Colonic mucosa (tissue), 4 donors: ENCODE data around the gene STK32A. TPM values are rescaled to one million over a fixed set of nuclear protein-coding genes. Genes with fewer than 3 reads are reported as not detected.

ENCODE experiments used
- DNase-seq: peaks from one replicate; pipeline ENCODE4 v3.0.0-alpha.2; 2020
- H3K27ac ChIP-seq: fragments of 200-600 bp; one replicate; pipeline ENCODE4 v1.8.0; 2021
- H3K27me3 ChIP-seq: fragments of 200-600 bp; one replicate; pipeline ENCODE4 v1.8.0; 2021
- H3K36me3 ChIP-seq: fragments of 200-600 bp; one replicate; pipeline ENCODE4 v1.8.0; 2021
- H3K4me1 ChIP-seq: fragments of 200-600 bp; one replicate; pipeline ENCODE4 v1.8.0; 2021; ENCODE audit warnings: mild to moderate bottlenecking
- H3K4me3 ChIP-seq: fragments of 200-600 bp; one replicate; pipeline ENCODE4 v1.8.0; 2021
- H3K9ac ChIP-seq, 2 donors: one replicate each; pipeline ENCODE4 v1.7.0; 2013; ENCODE audit warnings: control low read depth in 2 of 2, low read depth in 2 of 2, low read length in 2 of 2
- H3K9me3 ChIP-seq: fragments of 200-600 bp; one replicate; pipeline ENCODE4 v1.8.0; 2021
- CTCF ChIP-seq: fragments of 200-600 bp; IDR thresholded peaks from one replicate; pipeline ENCODE4 v1.8.0; 2022; ENCODE audit warnings: antibody characterized with exemption, mild to moderate bottlenecking
- intact Hi-C: fragments of 100-400 bp; cut with DNase I; formaldehyde crosslinking; loops from one replicate; pipeline ENCODE4 v1.14.1; 2022
- total RNA-seq, 2 donors: library from RNA; stranded (reverse); fragmentation: NEBNext Ultra II Directional in 1 of 2; extraction: Animal tissue kit (Norgen Biotek cat#: 25700) in 1 of 2; gene quantifications; one replicate each; pipeline ENCODE4 v1.2.1, GENCODE V29; 2021
- donor health status: healthy.
- donor health status: DM: no; HTN: no; CAD: no.
- donor health status: DM: no; HTN: no; CAD: no.

STK32A gene
- total RNA-seq, 2 donors from 2014 or later: 0.10 to 0.77 TPM

- no peak for DNase-seq
- Histone ChIP-seq H3K27ac (no peak overlapping the region), H3K36me3 (no peaks in the 10 kb centered on the region), H3K9ac (no peak overlapping the region), H3K9me3 (no peaks in the 10 kb centered on the region), H3K4me3 (no peak overlapping the region), H3K4me1 (peaks cover 4% of the 10 kb centered on the region), H3K27me3 (no peaks in the 10 kb centered on the region)
- TF ChIP-seq CTCF: no peak
- intact Hi-C loops: no loop called here
Observed at GRCh38 chr5:147434049-147434448, 199.2 kb downstream of the STK32A start.

GRCh38 chr5:147436596-147436995, 201.8 kb downstream of the STK32A start:
- TF ChIP-seq CTCF: no peak
- Histone ChIP-seq H3K4me1 (peaks cover 4% of the 10 kb centered on the region), H3K4me3 (no peak overlapping the region), H3K27me3 (no peaks in the 10 kb centered on the region), H3K9me3 (no peaks in the 10 kb centered on the region), H3K27ac (no peak overlapping the region), H3K9ac (no peak overlapping the region), H3K36me3 (no peaks in the 10 kb centered on the region)
- intact Hi-C loops: no loop called here
- DNase-seq: no peak

- no peak overlapping the region for H3K4me3 ChIP-seq
- H3K27ac ChIP-seq: no peak overlapping the region
Observed at GRCh38 chr5:147437161-147437596, 202.4 kb downstream of the STK32A start.

More at GRCh38 chr5:147437161-147437596, 202.4 kb downstream of the STK32A start:
- no peak for DNase-seq
- Histone ChIP-seq H3K27me3 (no peaks in the 10 kb centered on the region), H3K9me3 (no peaks in the 10 kb centered on the region), H3K4me1 (peaks cover 4% of the 10 kb centered on the region), H3K9ac (no peak overlapping the region), H3K36me3 (no peaks in the 10 kb centered on the region)
- TF ChIP-seq CTCF: no peak
- intact Hi-C loops: no loop called here
